ENCODE data around the gene PDE7B.
A peak's percentile ranks its signal among the peaks of the same experiment; 100 is the strongest.
"Not testable (repeated sequence)": the region's sequence is repeated elsewhere in the genome, so short reads cannot be mapped to it uniquely, and the experiment has no call there.

Gene PDE7B

GRCh38 chr6:136092897-136093296 lies 241.4 kb downstream of the PDE7B start:
- TF ChIP-seq, protein P1, sequence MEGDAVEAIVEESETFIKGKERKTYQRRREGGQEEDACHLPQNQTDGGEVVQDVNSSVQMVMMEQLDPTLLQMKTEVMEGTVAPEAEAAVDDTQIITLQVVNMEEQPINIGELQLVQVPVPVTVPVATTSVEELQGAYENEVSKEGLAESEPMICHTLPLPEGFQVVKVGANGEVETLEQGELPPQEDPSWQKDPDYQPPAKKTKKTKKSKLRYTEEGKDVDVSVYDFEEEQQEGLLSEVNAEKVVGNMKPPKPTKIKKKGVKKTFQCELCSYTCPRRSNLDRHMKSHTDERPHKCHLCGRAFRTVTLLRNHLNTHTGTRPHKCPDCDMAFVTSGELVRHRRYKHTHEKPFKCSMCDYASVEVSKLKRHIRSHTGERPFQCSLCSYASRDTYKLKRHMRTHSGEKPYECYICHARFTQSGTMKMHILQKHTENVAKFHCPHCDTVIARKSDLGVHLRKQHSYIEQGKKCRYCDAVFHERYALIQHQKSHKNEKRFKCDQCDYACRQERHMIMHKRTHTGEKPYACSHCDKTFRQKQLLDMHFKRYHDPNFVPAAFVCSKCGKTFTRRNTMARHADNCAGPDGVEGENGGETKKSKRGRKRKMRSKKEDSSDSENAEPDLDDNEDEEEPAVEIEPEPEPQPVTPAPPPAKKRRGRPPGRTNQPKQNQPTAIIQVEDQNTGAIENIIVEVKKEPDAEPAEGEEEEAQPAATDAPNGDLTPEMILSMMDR (conservative IDR thresholded peaks at IDR 0.05; ENCODE audit: low read length): no peak
- DNase-seq (ENCODE audit: low read depth): no peak
- no peak overlapping the region for H3K4me3 ChIP-seq (ENCODE audit: low read length)

DNA sequence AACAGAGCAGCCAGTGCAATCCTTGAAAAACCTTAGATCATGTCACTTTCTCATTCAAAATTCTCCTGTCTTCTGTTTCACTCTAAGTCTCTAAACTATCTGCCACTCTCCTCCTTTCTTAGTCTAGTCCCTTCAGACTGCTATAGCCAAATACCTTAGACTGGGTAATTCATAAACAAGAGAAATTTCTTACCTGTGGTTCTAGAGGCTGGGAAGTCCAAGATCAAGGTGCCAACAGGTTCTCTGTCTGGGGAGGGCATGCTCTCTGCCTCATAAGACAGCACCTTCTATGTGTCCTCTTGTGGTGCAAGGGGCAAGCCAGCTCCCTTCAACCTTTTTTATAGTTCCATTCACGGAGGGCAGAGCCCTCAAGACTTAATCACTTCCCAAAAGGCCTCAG lies 242.3 kb downstream of the PDE7B start:
- DNase-seq (ENCODE audit: low read depth): no peak
- no peak overlapping the region for H3K4me3 ChIP-seq (ENCODE audit: low read length)
- TF ChIP-seq, protein P1 (conservative IDR thresholded peaks at IDR 0.05; ENCODE audit: low read length): no peak

- TF ChIP-seq, protein P1 (conservative IDR thresholded peaks at IDR 0.05; ENCODE audit: low read length): no peak
Observed at GRCh38 chr6:136094812-136095211, 243.3 kb downstream of the PDE7B start.

GRCh38 chr6:136095986-136096385 lies 244.5 kb downstream of the PDE7B start:
- peak; percentile 87 for DNase-seq (ENCODE audit: low read depth)
- TF ChIP-seq, protein P1 (conservative IDR thresholded peaks at IDR 0.05; ENCODE audit: low read length): no peak
- no peak overlapping the region for H3K4me3 ChIP-seq (ENCODE audit: low read length)

More at GRCh38 chr6:136094812-136095211, 243.3 kb downstream of the PDE7B start:
- no peak for DNase-seq (ENCODE audit: low read depth)
- no peak overlapping the region for H3K4me3 ChIP-seq (ENCODE audit: low read length)

DNA sequence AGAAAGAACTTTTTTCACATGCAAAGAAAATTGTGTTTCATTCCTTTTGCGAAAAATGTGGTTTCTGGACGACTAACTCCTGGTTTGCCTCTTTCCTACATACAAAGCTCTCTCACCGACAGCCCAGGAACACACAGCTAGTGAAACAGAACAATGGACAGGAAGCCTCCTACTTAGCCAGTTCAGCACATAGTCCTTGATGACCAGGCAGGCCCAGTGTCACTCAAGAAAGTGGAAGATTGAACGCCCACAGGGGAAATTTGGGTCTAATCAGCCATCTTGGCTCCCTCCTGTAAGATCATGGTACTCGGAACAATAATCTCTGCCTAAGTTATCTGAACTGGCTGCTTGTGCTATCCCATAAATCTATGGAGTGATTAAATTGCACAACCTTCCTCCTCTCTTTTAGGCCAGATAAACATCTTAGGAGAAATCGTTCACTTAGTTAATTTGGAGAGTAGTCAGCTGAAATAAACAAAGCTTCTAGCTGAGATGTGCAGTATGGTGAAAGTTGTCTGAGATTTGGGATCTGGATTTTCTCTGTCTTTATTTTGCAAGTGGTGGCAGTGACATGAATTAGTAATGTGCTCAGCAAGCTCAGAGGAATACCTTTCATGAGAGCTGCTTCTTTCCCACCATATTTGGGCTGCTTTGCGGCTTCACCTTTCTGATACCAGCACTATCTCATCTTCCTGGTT lies 251.6 kb downstream of the PDE7B start:
- DNase-seq (ENCODE audit: low read depth): no peak
- TF ChIP-seq, protein P1 (conservative IDR thresholded peaks at IDR 0.05; ENCODE audit: low read length): no peak
- no peak overlapping the region for H3K4me3 ChIP-seq (ENCODE audit: low read length)

DNA sequence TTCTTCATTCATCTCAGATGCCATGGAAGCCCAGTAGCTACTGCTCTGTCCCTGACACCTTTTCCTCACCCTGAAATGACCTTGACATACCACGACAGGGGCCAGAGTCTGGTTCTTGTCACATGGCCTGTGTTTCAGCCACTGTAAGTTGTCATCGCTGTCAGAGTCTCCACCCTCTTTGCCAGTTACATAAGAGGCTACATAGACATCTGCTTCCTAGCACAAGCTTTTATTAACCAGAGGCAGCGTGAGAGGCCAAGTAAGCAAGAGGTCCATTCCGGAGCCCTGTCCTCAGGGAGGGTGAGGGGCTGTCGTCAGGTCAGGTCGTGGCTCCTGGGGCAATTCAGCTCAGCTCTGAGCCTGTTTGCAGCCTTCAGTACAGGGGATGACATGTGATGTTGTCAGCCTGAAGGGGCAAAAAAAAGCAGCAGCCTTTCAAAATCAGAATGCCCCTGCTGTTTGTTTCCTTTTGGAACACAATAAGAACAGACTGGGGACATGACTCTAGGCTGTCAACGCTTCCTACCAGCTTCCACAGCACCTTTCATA lies 252.3 kb downstream of the PDE7B start:
- DNase-seq (ENCODE audit: low read depth): peak; percentile 69
- H3K4me3 ChIP-seq (ENCODE audit: low read length): no peak overlapping the region
- TF ChIP-seq, protein P1 (conservative IDR thresholded peaks at IDR 0.05; ENCODE audit: low read length): no peak

GRCh38 chr6:136104556-136104955 lies 253.1 kb downstream of the PDE7B start:
- TF ChIP-seq, protein P1 (conservative IDR thresholded peaks at IDR 0.05; ENCODE audit: low read length): no peak
- no peak overlapping the region for H3K4me3 ChIP-seq (ENCODE audit: low read length)
- DNase-seq (ENCODE audit: low read depth): peak; percentile 44

DNA sequence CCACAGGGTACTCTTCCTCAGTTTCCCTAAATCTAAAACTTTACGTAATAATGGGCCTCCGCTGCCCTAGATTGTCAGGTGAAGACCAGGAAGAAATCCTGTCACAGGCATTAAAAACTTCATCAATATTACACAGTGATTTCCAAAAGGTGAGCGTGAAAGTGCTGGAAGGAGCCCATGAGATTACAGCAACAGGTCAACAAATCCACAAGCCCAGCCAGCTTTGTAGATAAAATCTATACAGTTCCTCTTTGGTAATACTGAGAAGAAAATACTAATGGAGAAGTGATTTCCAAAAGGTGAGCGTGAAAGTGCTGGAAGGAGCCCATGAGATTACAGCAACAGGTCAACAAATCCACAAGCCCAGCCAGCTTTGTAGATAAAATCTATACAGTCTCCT lies 254.3 kb downstream of the PDE7B start:
- not testable (repeated sequence) for H3K4me3 ChIP-seq (ENCODE audit: low read length); DNase-seq (ENCODE audit: low read depth)

Data from AG10803 (cell line).